ENCODE measurements around the gene HORMAD2.

HORMAD2 gene

GRCh38 chr22:30170129-30170528 is 89.9 kb downstream of the HORMAD2 start:
- no peak for DNase-seq

GRCh38 chr22:30171008-30171407 is 90.7 kb downstream of the HORMAD2 start:
- no peak for DNase-seq

GRCh38 chr22:30175690-30176288 is 95.5 kb downstream of the HORMAD2 start:
- DNase-seq: no peak

GRCh38 chr22:30176431-30176830 is 96.2 kb downstream of the HORMAD2 start:
- no peak for DNase-seq

GRCh38 chr22:30178181-30179126 is 98.2 kb downstream of the HORMAD2 start:
- DNase-seq: no peak

GRCh38 chr22:30180616-30181015 is 100.4 kb downstream of the HORMAD2 start:
- no peak for DNase-seq

GRCh38 chr22:30181459-30182349 is 101.4 kb downstream of the HORMAD2 start:
- no peak for DNase-seq

GRCh38 chr22:30182350-30182745 is 102.1 kb downstream of the HORMAD2 start:
- peak in 1 of 2 experiments; percentile 31 for DNase-seq

GRCh38 chr22:30182815-30183214 is 102.6 kb downstream of the HORMAD2 start:
- no peak for DNase-seq

GRCh38 chr22:30183271-30183670 is 103.0 kb downstream of the HORMAD2 start:
- no peak for DNase-seq

GRCh38 chr22:30183861-30184278 is 103.6 kb downstream of the HORMAD2 start:
- DNase-seq: no peak

- no peak for DNase-seq
Observed at GRCh38 chr22:30185129-30185528, 104.9 kb downstream of the HORMAD2 start.

- no peak for DNase-seq
Observed at GRCh38 chr22:30185549-30185948, 105.3 kb downstream of the HORMAD2 start.

- DNase-seq: peak in 1 of 2 experiments; percentile 60
Observed at GRCh38 chr22:30186041-30186440, 105.8 kb downstream of the HORMAD2 start.

GRCh38 chr22:30186510-30186909 is 106.2 kb downstream of the HORMAD2 start:
- peak in 1 of 2 experiments; percentile 28 for DNase-seq

- no peak for DNase-seq
Observed at GRCh38 chr22:30187094-30187493, 106.8 kb downstream of the HORMAD2 start.

GRCh38 chr22:30187529-30188407 is 107.5 kb downstream of the HORMAD2 start:
- DNase-seq: no peak

- DNase-seq: no peak
Observed at GRCh38 chr22:30188911-30189310, 108.6 kb downstream of the HORMAD2 start.

- DNase-seq: no peak
Observed at GRCh38 chr22:30190574-30190973, 110.3 kb downstream of the HORMAD2 start.

GRCh38 chr22:30191040-30191701 is 110.9 kb downstream of the HORMAD2 start:
- DNase-seq: no peak

GRCh38 chr22:30192427-30192826 is 112.2 kb downstream of the HORMAD2 start:
- DNase-seq: no peak

All from NCI-H1930 (cell line).